MM.1S (cell line): ENCODE data around the gene NUDT8.
A peak's percentile ranks its signal among the peaks of the same experiment; 100 is the strongest.

Source experiments
- DNase-seq: peaks from one replicate; pipeline ENCODE4 v3.0.0-alpha.2; 2015
- H2AFZ ChIP-seq: fragments of 300-600 bp; sonication (generic); 2 replicates; pipeline ENCODE4 v1.6.0; 2016; ENCODE audit warnings: antibody characterized with exemption, low read length
- H3F3A ChIP-seq: fragments of 300-600 bp; sonication (generic); 2 replicates; pipeline ENCODE4 v1.6.1; 2016; ENCODE audit warnings: mild to moderate bottlenecking, antibody characterized with exemption, low read length, moderate library complexity, mixed read lengths; ENCODE audit not compliant: insufficient read depth
- H3K27ac ChIP-seq: fragments of 300-600 bp; sonication (generic); 2 replicates; pipeline ENCODE4 v1.5.1; 2016; ENCODE audit warnings: mild to moderate bottlenecking, low read length
- H3K27me3 ChIP-seq: fragments of 300-600 bp; sonication (generic); replicated peaks from 2 replicates; pipeline ENCODE4 v1.6.0; 2016; ENCODE audit warnings: low read length; ENCODE audit not compliant: insufficient read depth
- H3K36me3 ChIP-seq: fragments of 300-600 bp; sonication (generic); replicated peaks from 2 replicates; pipeline ENCODE4 v1.6.1; 2016; ENCODE audit warnings: mild to moderate bottlenecking, low read length, mixed read lengths; ENCODE audit not compliant: insufficient read depth
- H3K4me1 ChIP-seq: fragments of 300-600 bp; sonication (generic); 2 replicates; pipeline ENCODE4 v1.6.1; 2016; ENCODE audit warnings: low read length, mixed read lengths
- H3K4me2 ChIP-seq: fragments of 300-600 bp; sonication (generic); 2 replicates; pipeline ENCODE4 v1.6.0; 2016; ENCODE audit warnings: low read depth, low read length
- H3K4me3 ChIP-seq: fragments of 300-600 bp; sonication (generic); 2 replicates; pipeline ENCODE4 v1.5.1; 2016; ENCODE audit warnings: low read length, mixed read lengths
- H3K79me2 ChIP-seq: fragments of 300-600 bp; sonication (generic); 2 replicates; pipeline ENCODE4 v1.6.1; 2016; ENCODE audit warnings: mixed run types, low read length, mixed read lengths
- H3K9ac ChIP-seq: fragments of 300-600 bp; sonication (generic); 2 replicates; pipeline ENCODE4 v1.6.1; 2016; ENCODE audit warnings: low read length, mixed read lengths
- H3K9me2 ChIP-seq: fragments of 300-600 bp; sonication (generic); replicated peaks from 2 replicates; pipeline ENCODE4 v1.6.1; 2016; ENCODE audit warnings: mild to moderate bottlenecking, low read length, mixed read lengths; ENCODE audit not compliant: insufficient read depth
- H3K9me3 ChIP-seq: fragments of 300-600 bp; sonication (generic); replicated peaks from 2 replicates; pipeline ENCODE4 v1.6.1; 2016; ENCODE audit warnings: mild to moderate bottlenecking, low read length, mixed read lengths; ENCODE audit not compliant: insufficient read depth
- H4K20me1 ChIP-seq: fragments of 300-600 bp; sonication (generic); 2 replicates; pipeline ENCODE4 v1.6.1; 2016; ENCODE audit warnings: mild to moderate bottlenecking, low read length, moderate library complexity, mixed read lengths; ENCODE audit not compliant: insufficient read depth
- EZH2 ChIP-seq: fragments of 300-600 bp; sonication (generic); optimal IDR thresholded peaks from 2 replicates; pipeline ENCODE3; 2017; ENCODE audit warnings: low read depth, mild to moderate bottlenecking, antibody characterized with exemption, low read length, mixed read lengths
- EZH2phosphoT487 ChIP-seq: fragments of 300-600 bp; sonication (generic); IDR thresholded peaks from 2 replicates; pipeline ENCODE4 v1.6.1; 2018; ENCODE audit warnings: antibody characterized with exemption, low read length
- TF ChIP-seq, protein P1 (sequence below): fragments of 300-600 bp; sonication (generic); IDR thresholded peaks from 2 replicates; pipeline ENCODE4 v1.5.1; 2016; ENCODE audit warnings: antibody characterized with exemption, low read length, mixed read lengths

NUDT8 gene

DNA sequence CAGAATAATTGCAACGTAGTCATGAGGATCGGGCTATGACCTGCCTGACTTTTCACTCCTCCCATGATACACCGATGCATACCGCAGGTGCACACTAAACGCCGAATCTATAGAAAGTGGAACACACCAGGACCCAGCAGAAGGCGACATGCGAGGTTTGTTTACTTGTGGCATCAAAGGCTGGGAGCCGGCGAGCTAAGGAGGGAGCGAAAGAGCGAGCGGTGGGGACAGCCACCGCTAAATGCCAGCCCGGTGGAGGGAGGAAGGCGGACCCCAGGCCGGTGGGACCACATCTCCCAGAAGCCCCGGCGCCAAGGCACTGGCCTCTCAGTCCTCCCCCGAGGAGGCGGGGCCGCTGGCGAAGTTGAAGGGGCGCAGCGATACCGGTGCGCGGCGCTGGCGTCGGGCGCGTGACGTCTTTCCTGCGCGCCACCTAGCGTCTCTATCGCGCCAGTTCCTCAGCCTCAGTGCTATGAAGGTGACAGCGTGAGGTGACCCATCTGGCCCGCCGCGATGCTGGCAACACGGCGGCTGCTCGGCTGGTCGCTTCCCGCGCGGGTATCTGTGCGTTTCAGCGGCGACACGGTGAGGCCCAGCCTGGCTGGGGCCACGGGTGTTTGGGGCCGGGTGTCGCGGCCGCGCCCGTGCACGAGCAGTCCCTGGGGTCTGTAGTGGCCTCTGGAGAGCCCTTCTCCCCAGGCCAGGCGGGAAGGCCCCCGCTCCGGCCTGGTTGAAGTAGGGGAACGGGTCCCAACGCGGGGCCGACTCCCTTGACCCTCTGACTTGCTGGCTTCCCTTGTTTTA lies 23.0 kb downstream of the NUDT8 start, which contains the start of gene NDUFV1:
Gene NDUFV1 (plus strand): TSS at position 445 of the 804 bp plus-strand sequence. CDS start 69 bp downstream, at position 514.
- H2AFZ ChIP-seq: peak within 1 kb of the TSS; percentile 89
- H4K20me1 ChIP-seq: no peaks in the 10 kb centered on the region

DNA sequence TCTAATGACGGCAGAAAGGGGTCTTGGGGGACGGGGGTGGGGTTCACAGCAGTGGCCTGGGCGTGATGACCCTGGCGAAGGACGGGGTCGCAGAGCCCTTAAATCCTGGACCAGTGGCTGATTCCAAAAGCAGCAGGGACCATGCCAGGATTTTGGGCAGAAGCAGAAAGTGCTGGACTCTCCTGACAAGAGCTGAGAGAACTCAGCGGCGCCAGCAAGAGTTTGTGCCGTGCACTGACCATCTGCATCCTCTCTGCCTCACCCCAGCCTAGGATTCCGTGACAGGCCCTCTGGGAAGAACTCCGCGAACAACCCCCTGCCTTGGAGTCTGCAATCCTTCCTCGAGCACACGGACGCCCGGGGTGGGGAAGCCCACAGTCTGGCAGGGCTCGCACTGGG lies 23.6 kb downstream of the NUDT8 start:
- H3K9ac ChIP-seq: peak overlapping the region; percentile 55
- H3K27me3 ChIP-seq: no peaks in the 10 kb centered on the region
- TF ChIP-seq EZH2: no peak
- TF ChIP-seq, protein P1, sequence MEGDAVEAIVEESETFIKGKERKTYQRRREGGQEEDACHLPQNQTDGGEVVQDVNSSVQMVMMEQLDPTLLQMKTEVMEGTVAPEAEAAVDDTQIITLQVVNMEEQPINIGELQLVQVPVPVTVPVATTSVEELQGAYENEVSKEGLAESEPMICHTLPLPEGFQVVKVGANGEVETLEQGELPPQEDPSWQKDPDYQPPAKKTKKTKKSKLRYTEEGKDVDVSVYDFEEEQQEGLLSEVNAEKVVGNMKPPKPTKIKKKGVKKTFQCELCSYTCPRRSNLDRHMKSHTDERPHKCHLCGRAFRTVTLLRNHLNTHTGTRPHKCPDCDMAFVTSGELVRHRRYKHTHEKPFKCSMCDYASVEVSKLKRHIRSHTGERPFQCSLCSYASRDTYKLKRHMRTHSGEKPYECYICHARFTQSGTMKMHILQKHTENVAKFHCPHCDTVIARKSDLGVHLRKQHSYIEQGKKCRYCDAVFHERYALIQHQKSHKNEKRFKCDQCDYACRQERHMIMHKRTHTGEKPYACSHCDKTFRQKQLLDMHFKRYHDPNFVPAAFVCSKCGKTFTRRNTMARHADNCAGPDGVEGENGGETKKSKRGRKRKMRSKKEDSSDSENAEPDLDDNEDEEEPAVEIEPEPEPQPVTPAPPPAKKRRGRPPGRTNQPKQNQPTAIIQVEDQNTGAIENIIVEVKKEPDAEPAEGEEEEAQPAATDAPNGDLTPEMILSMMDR: no peak
- no peak for TF ChIP-seq EZH2phosphoT487
- no peaks in the 10 kb centered on the region for H3K9me2 ChIP-seq
- peaks cover 6% of the 10 kb centered on the region; the same call in 1 of the 2 replicates for H3F3A ChIP-seq
- no peaks in the 10 kb centered on the region for H4K20me1 ChIP-seq
- peak overlapping the region; percentile 82 for H3K4me2 ChIP-seq
- H3K4me3 ChIP-seq: peak overlapping the region; percentile 99
- no peaks in the 10 kb centered on the region; the same call in 1 of the 2 replicates for H3K36me3 ChIP-seq
- H3K79me2 ChIP-seq: peaks cover 32% of the 10 kb centered on the region
- peak overlapping the region; percentile 27; the same call in 1 of the 2 replicates for H3K27ac ChIP-seq
- DNase-seq: no peak
- no peaks in the 10 kb centered on the region for H3K9me3 ChIP-seq
- H2AFZ ChIP-seq: peak overlapping the region; percentile 89
- peaks cover 6% of the 10 kb centered on the region for H3K4me1 ChIP-seq

More for the DNA sequence above, 23.0 kb downstream of the NUDT8 start, which contains the start of gene NDUFV1:
- Histone ChIP-seq H3K9me2 (no peaks in the 10 kb centered on the region), H3K4me1 (0 out of 2 replicates have a peak, but pooled peaks cover 2% of the 10 kb centered on the region), H3K9ac (peak within 1 kb of the TSS; percentile 98), H3K27ac (peak within 1 kb of the TSS; percentile 54; the same call in 1 of the 2 replicates), H3K36me3 (no peaks in the 10 kb centered on the region; the same call in 1 of the 2 replicates), H3K79me2 (peaks cover 32% of the 10 kb centered on the region), H3K27me3 (no peaks in the 10 kb centered on the region), H3K9me3 (no peaks in the 10 kb centered on the region), H3K4me2 (peak within 1 kb of the TSS; percentile 93), H3K4me3 (peak within 1 kb of the TSS; percentile 99), H3F3A (peaks cover 6% of the 10 kb centered on the region; the same call in 1 of the 2 replicates)
- TF ChIP-seq EZH2phosphoT487: no peak
- TF ChIP-seq, protein P1: peak; percentile 57
- peak; percentile 97 for DNase-seq

DNA sequence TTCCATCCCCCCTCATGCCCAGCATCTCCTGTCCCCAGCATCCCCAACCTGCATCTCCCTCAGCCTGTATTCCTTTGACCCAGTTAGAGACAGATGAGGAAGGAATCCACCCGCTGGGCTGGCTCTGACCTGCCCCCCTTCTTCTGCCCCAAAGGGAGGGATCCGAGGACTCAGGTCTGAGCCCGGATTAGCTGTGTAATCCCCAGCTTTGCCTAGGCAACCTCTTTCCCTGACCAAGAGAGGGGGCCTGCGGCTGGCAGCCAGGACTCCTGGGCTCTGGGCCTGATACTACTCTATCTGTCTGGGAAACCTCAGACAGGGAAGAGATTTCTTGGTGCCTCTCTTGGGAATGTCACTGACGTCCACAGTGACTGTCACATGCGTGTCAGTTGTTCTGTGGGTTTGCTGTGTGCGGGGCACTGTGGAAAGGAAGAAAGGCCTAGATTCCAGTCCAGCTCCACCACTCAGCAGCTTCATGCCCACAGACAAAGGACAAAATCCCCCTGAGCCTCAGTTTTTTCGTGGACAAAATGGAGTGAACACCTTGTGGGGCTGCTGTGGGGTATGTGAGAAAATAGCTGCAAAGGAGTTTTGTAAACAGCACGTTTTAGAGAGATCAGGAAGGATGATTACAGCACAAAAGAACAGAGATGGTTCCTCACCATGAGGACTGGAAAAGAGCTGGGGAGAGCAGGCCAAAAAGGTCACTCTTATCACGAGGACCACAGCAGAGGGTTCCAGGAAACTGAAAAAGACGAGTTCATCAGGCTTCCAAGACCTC lies 24.3 kb downstream of the NUDT8 start:
- H4K20me1 ChIP-seq: no peaks in the 10 kb centered on the region
- H3K4me2 ChIP-seq: peak overlapping the region; percentile 82; the same call in 1 of the 2 replicates
- peaks cover 28% of the 10 kb centered on the region for H3K79me2 ChIP-seq
- no peak overlapping the region for H3K27ac ChIP-seq
- H3K9ac ChIP-seq: no peak overlapping the region
- no peaks in the 10 kb centered on the region for H3K9me2 ChIP-seq
- H3K4me1 ChIP-seq: peaks cover 12% of the 10 kb centered on the region
- DNase-seq: no peak
- no peak overlapping the region for H3K4me3 ChIP-seq
- H3K9me3 ChIP-seq: no peaks in the 10 kb centered on the region
- no peaks in the 10 kb centered on the region; the same call in 1 of the 2 replicates for H3K36me3 ChIP-seq
- no peaks in the 10 kb centered on the region for H3K27me3 ChIP-seq
- H2AFZ ChIP-seq: no peak overlapping the region
- TF ChIP-seq, protein P1: no peak
- TF ChIP-seq EZH2phosphoT487: no peak
- no peak for TF ChIP-seq EZH2
- peaks cover 6% of the 10 kb centered on the region; the same call in 1 of the 2 replicates for H3F3A ChIP-seq
